ENCODE results near the gene FAM170B.

DNA sequence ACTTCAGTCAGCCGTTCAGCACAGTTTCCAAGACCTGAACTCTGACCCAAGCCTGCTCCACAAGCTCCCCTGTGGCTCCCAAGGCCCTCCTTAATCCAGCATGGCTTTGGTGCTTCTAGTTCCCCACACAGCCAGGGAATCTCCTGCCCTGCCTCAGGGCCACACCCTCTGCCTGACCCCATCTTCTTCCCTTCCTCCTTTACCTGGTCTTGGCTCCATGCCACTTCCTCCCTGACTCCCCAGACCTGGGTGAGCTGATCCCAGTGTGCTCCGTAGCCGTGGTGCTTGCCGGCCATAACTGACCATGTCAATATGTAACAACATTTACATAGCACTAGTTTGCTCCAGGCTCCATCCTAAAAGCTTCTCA is 34.3 kb upstream of the FAM170B start:
- TF ChIP-seq SP1 (CRISPR knock-in tag; conservative IDR thresholded peaks at IDR 0.05) (no peak), ZNF423 (CRISPR knock-in tag; IDR thresholded peaks at IDR 0.05) (no peak), ETV6 (CRISPR knock-in tag; IDR thresholded peaks at IDR 0.05) (no peak)
